HL-60 (cell line): ENCODE measurements around the gene SOAT2.

Experiments
- CTCF ChIP-seq: IDR thresholded peaks from one replicate; pipeline ENCODE4 v1.5.1; 2011; ENCODE audit warnings: low read length, control low read depth, inconsistent platforms; ENCODE audit not compliant: insufficient read depth
- GABPA ChIP-seq: IDR thresholded peaks from 2 replicates; pipeline ENCODE4 v1.6.1; 2012; ENCODE audit warnings: low read depth
- POLR2AphosphoS5 ChIP-seq: IDR thresholded peaks from 2 replicates; pipeline ENCODE4 v1.6.1; 2012; ENCODE audit warnings: low read depth
- REST ChIP-seq: IDR thresholded peaks from 2 replicates; pipeline ENCODE4 v1.6.1; 2012; ENCODE audit warnings: low read depth; ENCODE audit not compliant: insufficient replicate concordance
- SPI1 ChIP-seq: IDR thresholded peaks from 2 replicates; pipeline ENCODE4 v1.6.1; 2012; ENCODE audit warnings: low read depth, mild to moderate bottlenecking, borderline replicate concordance

- TF ChIP-seq CTCF (no peak), POLR2AphosphoS5 (no peak), REST (no peak), GABPA (no peak), SPI1 (no peak)
These were observed 10.7 kb downstream of the SOAT2 start for GRCh38 chr12:53113951-53114350.
